Neural cell (in vitro differentiated cells): ENCODE data around the gene OR2AT4. TPM values are rescaled to one million over a fixed set of nuclear protein-coding genes. Genes with fewer than 3 reads are reported as not detected.
"Not testable (repeated sequence)": the region's sequence is repeated elsewhere in the genome, so short reads cannot be mapped to it uniquely, and the experiment has no call there.

Experiments
- H2AFZ ChIP-seq: fragments of 200-600, 300-800 bp; sonication (generic), shearing (Covaris generic); 2 replicates; pipeline ENCODE4 v1.6.0; 2014; ENCODE audit warnings: low read depth, mild to moderate bottlenecking, antibody characterized with exemption, low read length, moderate library complexity
- H3F3A ChIP-seq: fragments of 200-600 bp; shearing (Covaris generic); 2 replicates; pipeline ENCODE4 v1.6.1; 2016; ENCODE audit warnings: mild to moderate bottlenecking, moderate library complexity, mixed read lengths, antibody characterized with exemption, low read length; ENCODE audit not compliant: insufficient read depth, poor library complexity, severe bottlenecking
- H3K27ac ChIP-seq: fragments of 200-600, 300-800 bp; sonication (generic), shearing (Covaris generic); 2 replicates; pipeline ENCODE4 v1.5.1; 2014; ENCODE audit warnings: mild to moderate bottlenecking, low read length, moderate library complexity
- H3K27me3 ChIP-seq: fragments of 300-800, 200-600 bp; sonication (generic), shearing (Covaris generic); 2 replicates; pipeline ENCODE4 v1.6.0; 2014; ENCODE audit warnings: mild to moderate bottlenecking, low read depth, low read length, moderate library complexity; ENCODE audit not compliant: insufficient read depth
- H3K36me3 ChIP-seq: fragments of 300-800, 200-600 bp; sonication (generic), shearing (Covaris generic); 2 replicates; pipeline ENCODE4 v1.5.1; 2014; ENCODE audit warnings: mild to moderate bottlenecking, antibody characterized with exemption, low read length, moderate library complexity; ENCODE audit not compliant: insufficient read depth
- H3K4me2 ChIP-seq: fragments of 300-800, 200-600 bp; sonication (generic), shearing (Covaris generic); 2 replicates; pipeline ENCODE4 v1.6.0; 2014; ENCODE audit warnings: mild to moderate bottlenecking, low read length
- H3K4me3 ChIP-seq: fragments of 300-800, 200-600 bp; sonication (generic), shearing (Covaris generic); 2 replicates; pipeline ENCODE4 v1.5.1; 2014; ENCODE audit warnings: mild to moderate bottlenecking, low read length, moderate library complexity
- H3K79me2 ChIP-seq: fragments of 200-600 bp; shearing (Covaris generic); replicated peaks from 2 replicates; pipeline ENCODE4 v1.6.0; 2014; ENCODE audit warnings: mild to moderate bottlenecking, low read length, moderate library complexity; ENCODE audit not compliant: insufficient read depth
- H3K9ac ChIP-seq: fragments of 300-800, 200-600 bp; sonication (generic), shearing (Covaris generic); 2 replicates; pipeline ENCODE4 v1.6.1; 2016; ENCODE audit warnings: mild to moderate bottlenecking, low read length, mixed read lengths
- H3K9me2 ChIP-seq: fragments of 200-600 bp; shearing (Covaris generic); 2 replicates; pipeline ENCODE4 v1.6.1; 2016; ENCODE audit warnings: mild to moderate bottlenecking, low read length, mixed read lengths; ENCODE audit not compliant: insufficient read depth
- H3K9me3 ChIP-seq: fragments of 200-600, 300-800 bp; sonication (generic), shearing (Covaris generic); 2 replicates; pipeline ENCODE4 v1.6.1; 2016; ENCODE audit warnings: mild to moderate bottlenecking, mixed run types, low read length, moderate library complexity, mixed read lengths
- H4K20me1 ChIP-seq: fragments of 200-600 bp; shearing (Covaris generic); 2 replicates; pipeline ENCODE4 v1.6.1; 2016; ENCODE audit warnings: mild to moderate bottlenecking, mixed run types; ENCODE audit not compliant: insufficient read depth
- CTCF ChIP-seq: fragments of 450-650 bp; IDR thresholded peaks from 2 replicates; pipeline ENCODE4 v1.5.1; 2014; ENCODE audit warnings: antibody characterized with exemption, mild to moderate bottlenecking, moderate library complexity; ENCODE audit not compliant: poor library complexity, severe bottlenecking
- EP300 ChIP-seq: fragments of 450-650 bp; conservative IDR thresholded peaks from 2 replicates; pipeline ENCODE4 v1.6.1; 2014; ENCODE audit warnings: antibody characterized with exemption, mild to moderate bottlenecking, moderate library complexity; ENCODE audit not compliant: poor library complexity, severe bottlenecking
- EZH2 ChIP-seq: fragments of 200-600, 300-800 bp; shearing (Covaris generic), sonication (generic); IDR thresholded peaks from 2 replicates; pipeline ENCODE4 v1.6.1; 2014; ENCODE audit warnings: antibody characterized with exemption, low read length, borderline replicate concordance, mild to moderate bottlenecking; ENCODE audit not compliant: insufficient read depth, poor library complexity, severe bottlenecking
- MXI1 ChIP-seq: fragments of 450-650 bp; conservative IDR thresholded peaks from 2 replicates; pipeline ENCODE4 v1.6.1; 2014; ENCODE audit warnings: antibody characterized with exemption, mild to moderate bottlenecking; ENCODE audit not compliant: poor library complexity, severe bottlenecking
- POLR2AphosphoS5 ChIP-seq: IDR thresholded peaks from 2 replicates; pipeline ENCODE4 v1.6.1; 2012
- RAD21 ChIP-seq: fragments of 450-650 bp; conservative IDR thresholded peaks from 2 replicates; pipeline ENCODE4 v1.6.1; 2014; ENCODE audit warnings: antibody characterized with exemption, mild to moderate bottlenecking, moderate library complexity
- REST ChIP-seq: IDR thresholded peaks from 2 replicates; pipeline ENCODE4 v1.6.1; 2012; ENCODE audit warnings: borderline replicate concordance
- SMC3 ChIP-seq: fragments of 450-650 bp; conservative IDR thresholded peaks from 2 replicates; pipeline ENCODE4 v1.6.1; 2014; ENCODE audit warnings: antibody characterized with exemption, mild to moderate bottlenecking, moderate library complexity; ENCODE audit not compliant: poor library complexity
- TAF1 ChIP-seq: IDR thresholded peaks from 2 replicates; pipeline ENCODE4 v1.6.1; 2012; ENCODE audit warnings: low read depth
- polyA plus RNA-seq: library from polyadenylated mRNA; depleted of rRNA; stranded (reverse); fragments of >200 nt; gene quantifications from 2 replicates; pipeline ENCODE4 v1.2.3, GENCODE V29; 2014

OR2AT4 gene
- polyA plus RNA-seq, 1 donor from 2014 or later, result not detected

GRCh38 chr11:75107187-75107586 is 10.5 kb upstream of the OR2AT4 start:
- Histone ChIP-seq H3K79me2 (no peaks in the 10 kb centered on the region), H3F3A (no peaks in the 10 kb centered on the region), H3K4me2 (no peak overlapping the region), H3K9me3 (no peaks in the 10 kb centered on the region), H3K4me3 (no peak overlapping the region), H3K9ac (no peak overlapping the region), H3K27me3 (no peaks in the 10 kb centered on the region), H3K27ac (no peak overlapping the region), H3K36me3 (no peaks in the 10 kb centered on the region), H4K20me1 (no peaks in the 10 kb centered on the region), H3K9me2 (no peaks in the 10 kb centered on the region), H2AFZ (no peak overlapping the region)
- TF ChIP-seq EZH2 (no peak), TAF1 (no peak), EP300 (no peak), POLR2AphosphoS5 (no peak), MXI1 (no peak), SMC3 (no peak), REST (no peak), CTCF (no peak), RAD21 (no peak)

GRCh38 chr11:75105967-75106681 is 9.4 kb upstream of the OR2AT4 start:
- not testable (repeated sequence) for H3K4me3 ChIP-seq, H3K36me3 ChIP-seq, H3K27me3 ChIP-seq, H3K9ac ChIP-seq, H3F3A ChIP-seq, H3K79me2 ChIP-seq, H2AFZ ChIP-seq, H3K9me2 ChIP-seq, H3K27ac ChIP-seq, H3K4me2 ChIP-seq, H3K9me3 ChIP-seq, H4K20me1 ChIP-seq

- no peak overlapping the region for H3K4me3 ChIP-seq
- H3K79me2 ChIP-seq, result no peaks in the 10 kb centered on the region
- no peaks in the 10 kb centered on the region for H3K9me2 ChIP-seq
- no peaks in the 10 kb centered on the region for H3K27me3 ChIP-seq
- H3K27ac ChIP-seq, result no peak overlapping the region
- no peak overlapping the region for H2AFZ ChIP-seq
- TF ChIP-seq EZH2, result no peak
- H3K4me2 ChIP-seq, result no peak overlapping the region
- H4K20me1 ChIP-seq, result no peaks in the 10 kb centered on the region
- no peaks in the 10 kb centered on the region for H3K36me3 ChIP-seq
- H3F3A ChIP-seq, result no peaks in the 10 kb centered on the region
- H3K9ac ChIP-seq, result no peak overlapping the region
- no peaks in the 10 kb centered on the region for H3K9me3 ChIP-seq
These were observed 8.8 kb upstream of the OR2AT4 start for GRCh38 chr11:75105462-75105925.
